Putamen (tissue), 1 donor: ENCODE measurements around the gene TRRAP.
A peak's percentile ranks its signal among the peaks of the same experiment; 100 is the strongest.
"Not testable (repeated sequence)": the region's sequence is repeated elsewhere in the genome, so short reads cannot be mapped to it uniquely, and the experiment has no call there.

ENCODE experiments used
- DNase-seq: peaks from one replicate; pipeline ENCODE4 v3.0.0-alpha.2; 2016; ENCODE audit warnings: low spot score

Gene TRRAP

GRCh38 chr7:98878365-98879197, at the start of gene TRRAP:
TSS of gene TRRAP (plus strand) at chr7:98878532. CDS start at chr7:98881151, 2,619 bp downstream.
- peak; percentile 54 for DNase-seq

- DNase-seq = no peak
Observed at GRCh38 chr7:98830972-98831548, 47.3 kb upstream of the TRRAP start.

- DNase-seq = no peak
Observed at GRCh38 chr7:98831641-98832221, 46.6 kb upstream of the TRRAP start.

- DNase-seq = no peak
Observed at GRCh38 chr7:98833022-98833421, 45.3 kb upstream of the TRRAP start.

GRCh38 chr7:98834949-98835348, 43.4 kb upstream of the TRRAP start:
- DNase-seq = no peak

- DNase-seq = no peak
Observed at GRCh38 chr7:98836811-98837629, 41.3 kb upstream of the TRRAP start.

GRCh38 chr7:98837630-98837972, 40.7 kb upstream of the TRRAP start:
- no peak for DNase-seq

- no peak for DNase-seq
Observed at GRCh38 chr7:98840096-98840495, 38.2 kb upstream of the TRRAP start.

- DNase-seq = no peak
Observed at GRCh38 chr7:98840722-98841121, 37.6 kb upstream of the TRRAP start.

- DNase-seq = peak; percentile 14
Observed at GRCh38 chr7:98841179-98841997, 36.9 kb upstream of the TRRAP start.

- not testable (repeated sequence) for DNase-seq
Observed at GRCh38 chr7:98842552-98842951, 35.8 kb upstream of the TRRAP start.

- no peak for DNase-seq
Observed at GRCh38 chr7:98848918-98849317, 29.4 kb upstream of the TRRAP start.

- no peak for DNase-seq
Observed at GRCh38 chr7:98852826-98853225, 25.5 kb upstream of the TRRAP start.

GRCh38 chr7:98855610-98856422, 22.5 kb upstream of the TRRAP start:
- no peak for DNase-seq

GRCh38 chr7:98860071-98860470, 18.3 kb upstream of the TRRAP start:
- DNase-seq = no peak

GRCh38 chr7:98862203-98862602, 16.1 kb upstream of the TRRAP start:
- no peak for DNase-seq

- DNase-seq = no peak
Observed at GRCh38 chr7:98862716-98863420, 15.5 kb upstream of the TRRAP start.

GRCh38 chr7:98863601-98864000, 14.7 kb upstream of the TRRAP start:
- DNase-seq = no peak

GRCh38 chr7:98864731-98865453, 13.4 kb upstream of the TRRAP start:
- no peak for DNase-seq
